Loucy (cell line): ENCODE measurements around the gene RLF.
A peak's percentile ranks its signal among the peaks of the same experiment; 100 is the strongest.

Experiments
- H2AFZ ChIP-seq: fragments of 200-600 bp; sonication (generic); 2 replicates; pipeline ENCODE4 v1.6.0; 2016; ENCODE audit warnings: antibody characterized with exemption, mild to moderate bottlenecking, low read length, moderate library complexity
- H3F3A ChIP-seq: fragments of 200-600 bp; 2 replicates; pipeline ENCODE4 v1.6.0; 2016; ENCODE audit warnings: antibody characterized with exemption, low read depth, mild to moderate bottlenecking
- H3K27me3 ChIP-seq: fragments of 200-600 bp; sonication (generic); 2 replicates; pipeline ENCODE4 v1.6.1; 2014; ENCODE audit warnings: low read length, mild to moderate bottlenecking; ENCODE audit not compliant: insufficient read depth, poor library complexity, severe bottlenecking
- H3K36me3 ChIP-seq: fragments of 200-600 bp; sonication (generic); 2 replicates; pipeline ENCODE4 v1.6.1; 2016; ENCODE audit warnings: low read length; ENCODE audit not compliant: insufficient read depth
- H3K4me1 ChIP-seq: fragments of 200-600 bp; sonication (generic); 2 replicates; pipeline ENCODE4 v1.5.1; 2014; ENCODE audit warnings: low read length, mild to moderate bottlenecking; ENCODE audit not compliant: insufficient read depth, poor library complexity, severe bottlenecking
- H3K4me2 ChIP-seq: fragments of 200-600 bp; sonication (generic); 2 replicates; pipeline ENCODE4 v1.6.0; 2014; ENCODE audit warnings: antibody characterized with exemption, low read length, low read depth, mild to moderate bottlenecking; ENCODE audit not compliant: poor library complexity, severe bottlenecking
- H3K4me3 ChIP-seq: fragments of 200-600 bp; sonication (generic); 2 replicates; pipeline ENCODE4 v1.5.1; 2014; ENCODE audit warnings: low read length, mild to moderate bottlenecking, mixed read lengths; ENCODE audit not compliant: poor library complexity, severe bottlenecking
- H3K79me2 ChIP-seq: fragments of 200-600 bp; sonication (generic); 2 replicates; pipeline ENCODE4 v1.6.1; 2014; ENCODE audit warnings: low read length; ENCODE audit not compliant: insufficient read depth
- H3K9ac ChIP-seq: fragments of 200-600 bp; sonication (generic); 2 replicates; pipeline ENCODE4 v1.6.0; 2014; ENCODE audit warnings: mild to moderate bottlenecking, low read depth, low read length, moderate library complexity; ENCODE audit not compliant: poor library complexity, severe bottlenecking
- H3K9me2 ChIP-seq: fragments of 200-600 bp; sonication (generic); replicated peaks from 2 replicates; pipeline ENCODE4 v1.6.1; 2016; ENCODE audit warnings: low read depth, low read length, mixed read lengths
- H3K9me3 ChIP-seq: fragments of 200-600 bp; sonication (generic); 2 replicates; pipeline ENCODE4 v1.6.1; 2014; ENCODE audit warnings: mild to moderate bottlenecking, antibody characterized with exemption, low read length, low read depth; ENCODE audit not compliant: insufficient read depth
- H4K20me1 ChIP-seq: fragments of 200-600 bp; sonication (generic); 2 replicates; pipeline ENCODE4 v1.6.0; 2014; ENCODE audit warnings: antibody characterized with exemption, low read length, mild to moderate bottlenecking; ENCODE audit not compliant: insufficient read depth, poor library complexity, severe bottlenecking
- CTCF ChIP-seq: fragments of 200-600 bp; sonication (generic); conservative IDR thresholded peaks from 2 replicates; pipeline ENCODE4 v1.5.1; 2014; ENCODE audit warnings: mild to moderate bottlenecking, antibody characterized with exemption, low read length
- EZH2phosphoT487 ChIP-seq: fragments of 200-600 bp; IDR thresholded peaks from 2 replicates; pipeline ENCODE4 v1.6.1; 2018; ENCODE audit warnings: antibody characterized with exemption, mild to moderate bottlenecking, moderate library complexity, borderline replicate concordance

RLF gene

GRCh38 chr1:40183055-40183710 is 22.0 kb downstream of the RLF start:
- no peak for TF ChIP-seq EZH2phosphoT487
- TF ChIP-seq CTCF, result peak; percentile 65
- no peaks in the 10 kb centered on the region for H3F3A ChIP-seq
- H4K20me1 ChIP-seq, result peaks cover 86% of the 10 kb centered on the region
- no peaks in the 10 kb centered on the region for H3K36me3 ChIP-seq
- no peaks in the 10 kb centered on the region for H3K9me3 ChIP-seq
- no peaks in the 10 kb centered on the region for H3K9me2 ChIP-seq
- H3K27me3 ChIP-seq, result no peaks in the 10 kb centered on the region
- H3K9ac ChIP-seq, result no peak overlapping the region
- H3K79me2 ChIP-seq, result peaks cover 97% of the 10 kb centered on the region
- H3K4me3 ChIP-seq, result no peak overlapping the region
- peaks cover under 1% of the 10 kb centered on the region for H3K4me1 ChIP-seq
- no peak overlapping the region for H2AFZ ChIP-seq
- H3K4me2 ChIP-seq, result no peak overlapping the region

- no peaks in the 10 kb centered on the region for H3K4me1 ChIP-seq
- peaks cover 3% of the 10 kb centered on the region; the same call in 1 of the 2 replicates for H3K36me3 ChIP-seq
- TF ChIP-seq CTCF (no peak), EZH2phosphoT487 (no peak)
- peaks cover 97% of the 10 kb centered on the region for H3K79me2 ChIP-seq
- H3K27me3 ChIP-seq, result no peaks in the 10 kb centered on the region
- no peak overlapping the region for H3K4me3 ChIP-seq
- H4K20me1 ChIP-seq, result peaks cover 79% of the 10 kb centered on the region
- no peak overlapping the region for H3K9ac ChIP-seq
- H2AFZ ChIP-seq, result no peak overlapping the region
- H3K9me3 ChIP-seq, result no peaks in the 10 kb centered on the region
- no peak overlapping the region for H3K4me2 ChIP-seq
- no peaks in the 10 kb centered on the region for H3K9me2 ChIP-seq
- no peaks in the 10 kb centered on the region for H3F3A ChIP-seq
Measured at GRCh38 chr1:40184193-40184592, 23.0 kb downstream of the RLF start.

GRCh38 chr1:40185951-40186864 is 25.0 kb downstream of the RLF start:
- Histone ChIP-seq H3K36me3 (peaks cover 23% of the 10 kb centered on the region), H3K4me1 (no peaks in the 10 kb centered on the region), H3F3A (no peaks in the 10 kb centered on the region), H4K20me1 (peaks cover 77% of the 10 kb centered on the region), H2AFZ (no peak overlapping the region), H3K4me3 (no peak overlapping the region), H3K4me2 (no peak overlapping the region), H3K79me2 (peaks cover 92% of the 10 kb centered on the region), H3K27me3 (no peaks in the 10 kb centered on the region), H3K9me3 (no peaks in the 10 kb centered on the region), H3K9ac (no peak overlapping the region), H3K9me2 (no peaks in the 10 kb centered on the region)
- TF ChIP-seq EZH2phosphoT487 (no peak), CTCF (no peak)
